ENCODE results near the gene ENPP3.

The ENPP3 gene

DNA sequence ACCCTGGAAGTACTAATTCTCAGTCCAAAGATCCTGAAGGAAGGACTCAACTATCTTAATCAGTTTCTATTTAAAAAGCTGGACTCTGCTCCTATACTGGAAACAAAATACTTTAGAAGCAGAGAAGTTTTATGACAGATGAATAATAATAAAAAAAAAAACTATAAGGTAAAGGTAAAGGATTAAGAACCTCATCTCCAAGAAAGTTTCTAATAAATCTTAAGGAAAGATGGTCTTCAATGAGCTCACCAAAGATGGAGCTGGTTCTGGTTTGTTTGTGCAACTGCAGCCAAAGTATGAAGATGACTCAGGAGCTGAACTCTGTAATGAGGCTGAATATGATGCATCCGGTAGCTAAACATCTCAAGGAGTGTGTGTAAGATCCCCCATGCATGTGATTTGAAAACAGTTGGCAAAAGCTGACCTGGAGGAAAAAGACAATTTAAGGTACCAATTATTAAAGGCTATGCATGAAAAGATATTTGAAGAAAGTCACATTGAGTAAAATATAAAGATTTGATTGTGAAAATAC is 34.3 kb upstream of the ENPP3 start:
- TF ChIP-seq CTCF (IDR thresholded peaks at IDR 0.05; ENCODE audit: low read depth, low read length) = no peak
- DNase-seq (ENCODE audit: extremely low read depth, low read depth) = peak; percentile 48

DNA sequence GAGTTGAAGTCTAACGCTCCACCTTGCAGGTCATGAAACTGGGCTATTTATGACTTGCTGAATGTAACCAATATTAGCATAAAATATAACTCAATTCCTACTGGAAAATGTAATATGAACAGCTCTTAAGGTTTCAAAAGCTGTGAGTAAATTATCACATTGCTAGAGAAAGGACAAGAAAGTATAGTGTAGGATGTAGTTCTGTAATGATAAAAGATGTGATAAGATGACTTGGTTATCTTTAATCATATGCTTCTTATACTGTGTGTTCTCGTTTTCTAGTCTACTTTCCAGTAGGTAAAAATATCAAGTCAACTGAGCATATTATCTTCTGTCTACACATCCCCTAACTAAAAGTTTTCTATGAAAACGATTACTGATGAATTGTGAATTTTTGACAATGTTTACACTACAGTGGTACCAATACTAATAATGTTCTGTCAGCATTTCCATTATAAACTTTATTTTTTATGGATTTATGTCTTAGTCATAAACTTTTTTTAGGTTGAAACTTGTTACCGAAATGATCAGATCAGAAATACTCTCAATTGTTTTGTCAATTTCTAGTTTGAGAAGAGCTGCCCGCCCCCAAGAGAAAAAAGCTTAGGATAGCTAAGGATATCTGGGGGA is 23.7 kb upstream of the ENPP3 start:
- DNase-seq (ENCODE audit: extremely low read depth, low read depth) = no peak
- no peak for TF ChIP-seq CTCF (IDR thresholded peaks at IDR 0.05; ENCODE audit: low read depth, low read length)

DNA sequence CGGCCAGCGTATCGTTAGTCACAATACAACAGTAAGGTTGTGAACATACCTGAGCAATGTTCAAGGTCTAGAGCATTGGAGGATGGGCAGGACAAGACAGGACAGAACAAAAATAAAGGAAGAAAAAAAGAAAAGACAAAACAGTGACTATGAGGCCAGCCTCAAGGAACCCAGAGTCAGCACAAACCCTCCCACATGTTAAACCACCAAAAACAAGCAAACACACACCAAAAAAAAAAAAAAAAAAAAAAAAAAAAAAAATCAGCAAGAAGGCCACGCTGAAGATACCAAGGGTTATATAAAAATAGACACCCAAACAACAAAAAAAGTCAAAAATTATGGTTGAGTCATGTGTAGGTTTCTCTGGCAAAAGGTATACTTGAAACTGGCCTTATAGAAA is 21.8 kb upstream of the ENPP3 start:
- no peak for TF ChIP-seq CTCF (IDR thresholded peaks at IDR 0.05; ENCODE audit: low read depth, low read length)
- no peak for DNase-seq (ENCODE audit: extremely low read depth, low read depth)

- peak; percentile 86 for DNase-seq (ENCODE audit: extremely low read depth, low read depth)
- TF ChIP-seq CTCF (IDR thresholded peaks at IDR 0.05; ENCODE audit: low read depth, low read length) = no peak; the same call in none of the 2 replicates
Observed at GRCh38 chr6:131627724-131628682, 9.1 kb upstream of the ENPP3 start, which contains the start of gene MED23. Gene MED23, minus strand, starts transcription at chr6:131628242. Its CDS starts 193 bp downstream, at chr6:131628049.

GRCh38 chr6:131628726-131629125 is 8.4 kb upstream of the ENPP3 start:
- no peak for TF ChIP-seq CTCF (IDR thresholded peaks at IDR 0.05; ENCODE audit: low read depth, low read length)
- no peak for DNase-seq (ENCODE audit: extremely low read depth, low read depth)

DNA sequence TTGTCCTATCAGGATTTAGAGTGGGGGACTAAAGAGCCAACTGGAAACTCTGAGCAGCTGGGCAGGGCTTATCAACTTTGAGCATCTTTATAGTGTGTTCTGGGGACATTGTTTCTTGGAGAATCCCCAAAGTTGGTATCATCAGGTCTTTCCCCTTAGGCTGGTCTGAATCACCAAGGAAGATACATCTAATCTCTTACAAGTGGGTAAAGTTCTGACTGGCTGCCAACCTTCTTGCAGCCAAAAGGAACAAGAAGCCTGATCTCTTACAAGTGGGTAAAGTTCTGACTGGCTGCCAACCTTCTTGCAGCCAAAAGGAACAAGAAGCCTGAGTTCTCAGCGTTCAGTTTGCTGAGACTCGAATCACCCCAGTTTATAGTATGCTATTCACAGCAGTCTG is 7.5 kb upstream of the ENPP3 start:
- DNase-seq (ENCODE audit: extremely low read depth, low read depth) = no peak

More for the DNA sequence above, 7.5 kb upstream of the ENPP3 start:
- no peak for TF ChIP-seq CTCF (IDR thresholded peaks at IDR 0.05; ENCODE audit: low read depth, low read length)
